CD14-positive monocyte (primary cell): Measurements from ENCODE around the gene MS4A8. TPM values are rescaled to one million over a fixed set of nuclear protein-coding genes. Genes with fewer than 3 reads are reported as not detected.
"Not testable (repeated sequence)": the region's sequence is repeated elsewhere in the genome, so short reads cannot be mapped to it uniquely, and the experiment has no call there.

Experiments
- DNase-seq, 3 donors: peaks; one replicate each; pipeline ENCODE4 v3.0.0-alpha.2; 2011 to 2022
- H2AFZ ChIP-seq: 2 replicates; pipeline ENCODE4 v1.6.0; 2012; ENCODE audit warnings: mild to moderate bottlenecking, low read depth, low read length, inconsistent platforms; ENCODE audit not compliant: insufficient read depth, poor library complexity, severe bottlenecking
- H3K27ac ChIP-seq, 2 donors: 1 replicate in 1 of 2; 2 replicates in 1 of 2; pipeline ENCODE4 v1.5.1; 2012 to 2013; ENCODE audit warnings: low read length in 2 of 2, control low read depth in 1 of 2, inconsistent platforms in 1 of 2, low read depth in 1 of 2, mild to moderate bottlenecking in 1 of 2
- H3K27me3 ChIP-seq, 2 donors: one replicate each; pipeline versions ENCODE4 v1.6.0 to v1.6.1; 2011 to 2013; ENCODE audit warnings: low read length in 2 of 2; ENCODE audit not compliant: control insufficient read depth in 2 of 2, insufficient read depth in 2 of 2
- H3K36me3 ChIP-seq, 2 donors: replicated peaks in 1 of 2; 1 replicate in 1 of 2; 2 replicates in 1 of 2; pipeline versions ENCODE4 v1.5.1 to v1.6.1; 2012 to 2013; ENCODE audit warnings: low read length in 2 of 2, control low read depth in 1 of 2, inconsistent platforms in 1 of 2, mild to moderate bottlenecking in 1 of 2; ENCODE audit not compliant: insufficient read depth in 2 of 2, control insufficient read depth in 1 of 2
- H3K4me1 ChIP-seq, 2 donors: 1 replicate in 1 of 2; 2 replicates in 1 of 2; pipeline versions ENCODE4 v1.5.1 to v1.6.1; 2012 to 2013; ENCODE audit warnings: low read length in 2 of 2, control low read depth in 1 of 2, inconsistent platforms in 1 of 2, mild to moderate bottlenecking in 1 of 2, moderate library complexity in 1 of 2; ENCODE audit not compliant: insufficient read depth in 2 of 2, control insufficient read depth in 1 of 2
- H3K4me2 ChIP-seq: replicated peaks from 2 replicates; pipeline ENCODE3; 2012; ENCODE audit warnings: low read length, moderate library complexity, mild to moderate bottlenecking; ENCODE audit not compliant: poor library complexity, severe bottlenecking; ENCODE audit errors: extremely low read depth
- H3K4me3 ChIP-seq, 3 experiments: fragments of 200-600 bp in 1 of 3; sonication (generic) in 1 of 3; replicated peaks in 1 of 3; 1 replicate in 2 of 3; 2 replicates in 1 of 3; pipeline ENCODE4 v1.5.1; 2011 to 2013; ENCODE audit warnings: low read length in 3 of 3, mild to moderate bottlenecking in 3 of 3, control low read depth in 2 of 3, low read depth in 2 of 3, inconsistent platforms in 1 of 3, moderate library complexity in 1 of 3
- H3K79me2 ChIP-seq: 2 replicates; pipeline ENCODE4 v1.6.0; 2012; ENCODE audit warnings: mild to moderate bottlenecking, control low read depth, inconsistent platforms, low read length, moderate library complexity; ENCODE audit not compliant: insufficient read depth
- H3K9ac ChIP-seq: 2 replicates; pipeline ENCODE4 v1.6.0; 2017; ENCODE audit warnings: low read length, mild to moderate bottlenecking; ENCODE audit not compliant: insufficient read depth, poor library complexity, severe bottlenecking
- H3K9me3 ChIP-seq, 2 donors: replicated peaks in 1 of 2; 1 replicate in 1 of 2; 2 replicates in 1 of 2; pipeline versions ENCODE4 v1.5.1 to v1.6.1; 2012 to 2013; ENCODE audit warnings: low read length in 2 of 2, control low read depth in 1 of 2; ENCODE audit not compliant: control insufficient read depth in 1 of 2, insufficient read depth in 1 of 2
- H4K20me1 ChIP-seq: 2 replicates; pipeline ENCODE4 v1.6.0; 2012; ENCODE audit warnings: mild to moderate bottlenecking, low read length, control low read depth, moderate library complexity; ENCODE audit not compliant: insufficient read depth
- H3K27ac Mint-ChIP-seq, 7 donors: one replicate each; pipeline ENCODE4 v1.8.0; 2020; ENCODE audit warnings: mild to moderate bottlenecking in 7 of 7, mixed read lengths in 7 of 7, moderate library complexity in 6 of 7, inconsistent platforms in 2 of 7
- H3K27me3 Mint-ChIP-seq, 3 donors: one replicate each; pipeline ENCODE4 v1.8.0; 2021 to 2022; ENCODE audit warnings: low read depth in 3 of 3, mild to moderate bottlenecking in 3 of 3, mixed read lengths in 3 of 3, moderate library complexity in 3 of 3, inconsistent platforms in 1 of 3
- H3K36me3 Mint-ChIP-seq, 2 donors: one replicate each; pipeline ENCODE4 v1.8.0; 2020; ENCODE audit warnings: mixed read lengths in 2 of 2, inconsistent platforms in 1 of 2, mild to moderate bottlenecking in 1 of 2
- H3K4me1 Mint-ChIP-seq: one replicate; pipeline ENCODE4 v1.8.0; 2020; ENCODE audit warnings: mild to moderate bottlenecking, mixed read lengths
- H3K4me3 Mint-ChIP-seq, 2 donors: one replicate each; pipeline ENCODE4 v1.8.0; 2020; ENCODE audit warnings: mild to moderate bottlenecking in 2 of 2, mixed read lengths in 2 of 2, moderate library complexity in 1 of 2
- H3K9me3 Mint-ChIP-seq, 7 donors: one replicate each; pipeline ENCODE4 v1.8.0; 2020 to 2022; ENCODE audit warnings: mixed read lengths in 7 of 7, mild to moderate bottlenecking in 6 of 7, moderate library complexity in 6 of 7, inconsistent platforms in 2 of 7
- WGBS: methylation state at CpG from one replicate; pipeline ENCODE4 v1.1.5; 2013; ENCODE audit warnings: missing lambda C conversion rate; ENCODE audit not compliant: insufficient coverage; 5-methylcytosine and 5-hydroxymethylcytosine counted together
- intact Hi-C, 2 donors: fragments of 100-400 bp; cut with micrococcal nuclease; formaldehyde crosslinking; loops; one replicate each; pipeline versions ENCODE4 v1.15.0 to v1.15.1; 2023
- polyA plus RNA-seq, 3 donors: library from polyadenylated mRNA; depleted of rRNA in 1 of 3; unstranded in 2 of 3; stranded (reverse) in 1 of 3; fragments of 300-500 nt in 2 of 3; fragments of >200 nt in 1 of 3; fragmentation: Illumina TruSeq in 2 of 3; gene quantifications; 1 replicate in 2 of 3; 2 replicates in 1 of 3; pipeline ENCODE4 v1.2.3, GENCODE V29; 2012 to 2021
- TF ChIP-seq, protein P1 (sequence below): fragments of 200-600 bp; IDR thresholded peaks from one replicate; pipeline ENCODE4 v1.8.0; 2022; ENCODE audit warnings: antibody characterized with exemption, mild to moderate bottlenecking

MS4A8 gene
- polyA plus RNA-seq, 3 donors, result not detected

DNA sequence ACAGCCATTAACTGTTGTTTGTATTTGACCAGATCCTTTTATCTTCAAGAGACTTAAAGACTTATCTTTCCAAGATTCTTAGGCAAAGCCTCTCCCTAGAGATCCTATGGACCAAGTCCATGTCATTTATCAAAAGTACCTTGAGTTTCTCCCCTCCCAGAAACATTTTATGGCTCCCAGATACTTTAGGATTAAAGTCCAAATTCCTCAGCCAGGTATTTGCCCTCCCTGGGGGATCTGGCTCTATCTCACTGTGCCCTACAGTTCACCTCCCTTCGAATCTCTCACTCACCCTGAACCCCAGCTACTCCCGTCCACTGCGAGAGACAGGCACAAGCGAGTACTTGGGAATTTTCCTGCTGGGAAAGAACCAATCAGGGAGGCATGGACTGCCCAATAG is 11.9 kb downstream of the MS4A8 start:
- Histone ChIP-seq H4K20me1 (no peaks in the 10 kb centered on the region), H3K27ac (no peak overlapping the region), H3K9me3 (no peaks in the 10 kb centered on the region), H3K4me1 (no peaks in the 10 kb centered on the region), H3K36me3 (no peaks in the 10 kb centered on the region), H3K27me3 (peaks cover 0 to 2% of the 10 kb centered on the region in 2 donors), H2AFZ (no peak overlapping the region), H3K9ac (no peak overlapping the region), H3K4me2 (no peak overlapping the region), H3K4me3 (no peak overlapping the region), H3K79me2 (no peaks in the 10 kb centered on the region)
- no peak for DNase-seq
- Mint-ChIP-seq H3K9me3 (peaks cover 0 to 2% (median 0%) of the 10 kb centered on the region in 7 donors), H3K4me1 (no peaks in the 10 kb centered on the region), H3K27ac (no peak overlapping the region), H3K4me3 (no peak overlapping the region), H3K27me3 (peaks cover 3 to 5% (median 3%) of the 10 kb centered on the region in 3 donors), H3K36me3 (no peaks in the 10 kb centered on the region)
- TF ChIP-seq, protein P1, sequence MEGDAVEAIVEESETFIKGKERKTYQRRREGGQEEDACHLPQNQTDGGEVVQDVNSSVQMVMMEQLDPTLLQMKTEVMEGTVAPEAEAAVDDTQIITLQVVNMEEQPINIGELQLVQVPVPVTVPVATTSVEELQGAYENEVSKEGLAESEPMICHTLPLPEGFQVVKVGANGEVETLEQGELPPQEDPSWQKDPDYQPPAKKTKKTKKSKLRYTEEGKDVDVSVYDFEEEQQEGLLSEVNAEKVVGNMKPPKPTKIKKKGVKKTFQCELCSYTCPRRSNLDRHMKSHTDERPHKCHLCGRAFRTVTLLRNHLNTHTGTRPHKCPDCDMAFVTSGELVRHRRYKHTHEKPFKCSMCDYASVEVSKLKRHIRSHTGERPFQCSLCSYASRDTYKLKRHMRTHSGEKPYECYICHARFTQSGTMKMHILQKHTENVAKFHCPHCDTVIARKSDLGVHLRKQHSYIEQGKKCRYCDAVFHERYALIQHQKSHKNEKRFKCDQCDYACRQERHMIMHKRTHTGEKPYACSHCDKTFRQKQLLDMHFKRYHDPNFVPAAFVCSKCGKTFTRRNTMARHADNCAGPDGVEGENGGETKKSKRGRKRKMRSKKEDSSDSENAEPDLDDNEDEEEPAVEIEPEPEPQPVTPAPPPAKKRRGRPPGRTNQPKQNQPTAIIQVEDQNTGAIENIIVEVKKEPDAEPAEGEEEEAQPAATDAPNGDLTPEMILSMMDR, result no peak
- WGBS, result 87% methylated on average over 3 of the region's 4 CpGs
- intact Hi-C loops, result no loop called here

DNA sequence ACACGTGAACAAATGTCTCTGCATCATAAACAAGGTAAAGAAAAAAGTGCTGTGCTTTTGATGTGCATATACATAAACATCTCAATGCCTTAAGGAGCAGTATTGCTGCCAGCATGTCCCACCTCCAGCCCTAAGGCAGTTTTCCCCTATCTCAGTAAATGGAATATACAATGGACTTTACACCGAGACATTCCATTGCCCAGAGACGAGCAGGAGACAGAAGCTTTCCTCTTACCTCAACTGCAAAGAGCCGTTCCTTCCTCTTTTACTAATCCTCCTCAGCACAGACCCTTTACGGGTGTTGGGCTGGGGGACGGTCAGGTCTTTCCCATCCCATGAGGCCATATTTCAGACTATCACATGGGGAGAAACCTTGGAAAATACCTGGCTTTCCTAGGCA is 14.0 kb downstream of the MS4A8 start:
- H3K4me3 ChIP-seq, H2AFZ ChIP-seq, H3K79me2 ChIP-seq, H3K36me3 Mint-ChIP-seq, H3K9ac ChIP-seq, H3K4me3 Mint-ChIP-seq, H3K4me1 ChIP-seq, H3K27me3 ChIP-seq, intact Hi-C loops, DNase-seq, H3K36me3 ChIP-seq, H3K27me3 Mint-ChIP-seq, H3K27ac ChIP-seq, H3K4me2 ChIP-seq, H3K4me1 Mint-ChIP-seq, H4K20me1 ChIP-seq, H3K27ac Mint-ChIP-seq, H3K9me3 ChIP-seq: not testable (repeated sequence)
- 47% methylated on average over 3 of the region's 6 CpGs for WGBS
- H3K9me3 Mint-ChIP-seq, result peaks cover 7 to 13% (median 8%) of the 10 kb centered on the region in 7 donors
